AG04449 (cell line): Measurements from ENCODE around the gene C19orf38.

Experiments
- CTCF ChIA-PET: fragments of 350-600 bp; formaldehyde crosslinking; extraction: SDS; loops from one replicate; lab custom pipeline; 2021; ENCODE audit warnings: antibody characterized with exemption; lab: Yijun Ruan, JAX
- POLR2A ChIA-PET: fragments of 400-600, 350-600 bp; formaldehyde crosslinking; extraction: SDS; loops from one replicate; lab custom pipeline; 2020; ENCODE audit warnings: antibody characterized with exemption, inconsistent platforms; lab: Yijun Ruan, JAX
- DNase-seq: peaks from one replicate; pipeline ENCODE4 v3.0.0-alpha.2; 2010; ENCODE audit warnings: low read depth, low spot score
- H3K4me3 ChIP-seq: 2 replicates; pipeline ENCODE4 v1.5.1; 2011; ENCODE audit warnings: low read depth, mild to moderate bottlenecking, control low read depth, low read length
- CTCF ChIP-seq: IDR thresholded peaks from one replicate; pipeline ENCODE4 v1.5.1; 2011; ENCODE audit warnings: mild to moderate bottlenecking, moderate library complexity, low read length, control low read depth, inconsistent platforms; ENCODE audit not compliant: insufficient read depth; ENCODE audit errors: missing control alignments

C19orf38 gene

GRCh38 chr19:10892256-10892655, 44.0 kb downstream of the C19orf38 start:
- CTCF ChIA-PET: interaction anchor here (1.2 to 4.5 kb wide), 4 partner anchors 11 to 27 kb away, joined by 4 to 19 read pairs (median 6); no protein-coding TSS in a partner anchor
- no peak overlapping the region for H3K4me3 ChIP-seq
- DNase-seq: no peak
- POLR2A ChIA-PET: no interaction called here
- no peak for TF ChIP-seq CTCF

- TF ChIP-seq CTCF: no peak
- POLR2A ChIA-PET: no interaction called here
- H3K4me3 ChIP-seq: no peak overlapping the region
- DNase-seq: no peak
- CTCF ChIA-PET: interaction anchor here (2.5 to 4.4 kb wide), 2 partner anchors 10 to 22 kb away, joined by 10 to 17 read pairs; no protein-coding TSS in a partner anchor
These were observed 46.6 kb downstream of the C19orf38 start for GRCh38 chr19:10894911-10895213.

GRCh38 chr19:10895363-10895762, 47.1 kb downstream of the C19orf38 start:
- no peak for DNase-seq
- ChIA-PET CTCF (interaction anchor here (2.5 to 4.4 kb wide), 2 partner anchors 10 to 23 kb away, joined by 10 to 17 read pairs; no protein-coding TSS in a partner anchor), POLR2A (no interaction called here)

GRCh38 chr19:10895920-10896319, 47.7 kb downstream of the C19orf38 start:
- POLR2A ChIA-PET: interaction anchor here (0.7 kb wide), 1 partner anchor 23 kb away, joined by 3 read pairs; no protein-coding TSS in a partner anchor
- no peak overlapping the region for H3K4me3 ChIP-seq
- CTCF ChIA-PET: interaction anchor here (2.0 to 4.4 kb wide), 3 partner anchors 11 to 32 kb away, joined by 8 to 17 read pairs (median 10); no protein-coding TSS in a partner anchor
- no peak for TF ChIP-seq CTCF
- no peak for DNase-seq

More at GRCh38 chr19:10895363-10895762, 47.1 kb downstream of the C19orf38 start:
- no peak overlapping the region for H3K4me3 ChIP-seq
- no peak for TF ChIP-seq CTCF

- ChIA-PET POLR2A (no interaction called here), CTCF (interaction anchor here (0.9 to 4.4 kb wide), 4 partner anchors 12 to 33 kb away, joined by 3 to 17 read pairs (median 9); no protein-coding TSS in a partner anchor)
- DNase-seq: no peak
- no peak for TF ChIP-seq CTCF
- H3K4me3 ChIP-seq: no peak overlapping the region
These were observed 48.8 kb downstream of the C19orf38 start for GRCh38 chr19:10896851-10897526.

GRCh38 chr19:10898633-10899032, 50.4 kb downstream of the C19orf38 start:
- no peak overlapping the region for H3K4me3 ChIP-seq
- POLR2A ChIA-PET: no interaction called here
- no peak for TF ChIP-seq CTCF
- CTCF ChIA-PET: interaction anchor here (1.0 to 2.0 kb wide), 2 partner anchors 17 to 28 kb away, joined by 3 to 6 read pairs; no protein-coding TSS in a partner anchor
- no peak for DNase-seq
